Tibial artery (tissue), 4 donors: ENCODE measurements around the gene KANSL1L.

Experiments used
- DNase-seq, 2 donors: peaks; one replicate each; pipeline ENCODE4 v3.0.0-alpha.2; 2019
- H3K27ac ChIP-seq, 2 donors: fragments of 200-600 bp; sonication (generic) in 1 of 2; 1 replicate in 1 of 2; 2 replicates in 1 of 2; pipeline ENCODE4 v1.5.1; 2018 to 2019; ENCODE audit warnings: mild to moderate bottlenecking in 1 of 2
- H3K27me3 ChIP-seq, 2 donors: fragments of 200-600 bp; sonication (generic) in 1 of 2; one replicate each; pipeline versions ENCODE4 v1.5.1 to v1.6.0; 2016 to 2019
- H3K36me3 ChIP-seq, 3 donors: fragments of 200-600 bp; sonication (generic) in 2 of 3; one replicate each; pipeline ENCODE4 v1.5.1; 2016 to 2019; ENCODE audit warnings: mild to moderate bottlenecking in 2 of 3
- H3K4me1 ChIP-seq, 4 donors: fragments of 200-600 bp; sonication (generic) in 2 of 4; 1 replicate in 3 of 4; 2 replicates in 1 of 4; pipeline ENCODE4 v1.5.1; 2016 to 2019
- H3K4me3 ChIP-seq, 2 donors: fragments of 200-600 bp; sonication (generic) in 1 of 2; 1 replicate in 1 of 2; 2 replicates in 1 of 2; pipeline ENCODE4 v1.5.1; 2018 to 2019; ENCODE audit warnings: mild to moderate bottlenecking in 2 of 2
- H3K9me3 ChIP-seq, 3 donors: fragments of 200-600 bp; sonication (generic) in 1 of 3; one replicate each; pipeline ENCODE4 v1.5.1; 2016 to 2019
- CTCF ChIP-seq, 2 experiments: fragments of 200-600 bp in 1 of 2; fragments of 450-650 bp in 1 of 2; IDR thresholded peaks; one replicate each; pipeline ENCODE4 v1.5.1; 2017 to 2019; ENCODE audit warnings: antibody characterized with exemption in 2 of 2, mild to moderate bottlenecking in 1 of 2, moderate library complexity in 1 of 2
- intact Hi-C: fragments of 100-400 bp; cut with DNase I; formaldehyde crosslinking; loops from one replicate; pipeline ENCODE4 v1.15.0; 2023; ENCODE audit warnings: low total_unique reads

Gene KANSL1L

GRCh38 chr2:210203558-210203957, 32.3 kb upstream of the KANSL1L start:
- Histone ChIP-seq H3K4me3 (no peak overlapping the region), H3K27me3 (no peaks in the 10 kb centered on the region), H3K4me1 (peaks cover 0 to 14% (median 0%) of the 10 kb centered on the region in 4 donors), H3K27ac (no peak overlapping the region), H3K9me3 (no peaks in the 10 kb centered on the region), H3K36me3 (peaks cover 12 to 40% (median 24%) of the 10 kb centered on the region in 3 donors)
- DNase-seq, result no peak
- intact Hi-C loops, result loop anchor here (5.0 kb wide), 1 partner anchor 226 kb away; no protein-coding TSS in a partner anchor
- TF ChIP-seq CTCF (IDR thresholded peaks at IDR 0.05), result no peak

- Histone ChIP-seq H3K9me3 (no peaks in the 10 kb centered on the region), H3K4me1 (peaks cover 0 to 14% (median 0%) of the 10 kb centered on the region in 4 donors), H3K27ac (peak overlapping the region in 1 of 2 donors; percentile 18), H3K27me3 (no peaks in the 10 kb centered on the region), H3K36me3 (peaks cover 11 to 38% (median 22%) of the 10 kb centered on the region in 3 donors), H3K4me3 (no peak overlapping the region)
- intact Hi-C loops, result loop anchor here (5.0 kb wide), 1 partner anchor 226 kb away; no protein-coding TSS in a partner anchor
- DNase-seq, result no peak
- no peak for TF ChIP-seq CTCF (IDR thresholded peaks at IDR 0.05)
These were observed 31.9 kb upstream of the KANSL1L start for GRCh38 chr2:210203147-210203546.

- H3K27ac ChIP-seq, result no peak overlapping the region
- no peaks in the 10 kb centered on the region for H3K27me3 ChIP-seq
- peaks cover 0 to 14% (median 0%) of the 10 kb centered on the region in 4 donors for H3K4me1 ChIP-seq
- DNase-seq, result no peak
- no peaks in the 10 kb centered on the region for H3K9me3 ChIP-seq
- H3K4me3 ChIP-seq, result no peak overlapping the region
- peaks cover 0 to 16% (median 11%) of the 10 kb centered on the region in 3 donors for H3K36me3 ChIP-seq
- intact Hi-C loops, result loop anchor here (5.0 kb wide), 2 partner anchors 133 to 223 kb away; no protein-coding TSS in a partner anchor
- no peak for TF ChIP-seq CTCF (IDR thresholded peaks at IDR 0.05)
These were observed 28.6 kb upstream of the KANSL1L start for GRCh38 chr2:210199854-210200253.

GRCh38 chr2:210199186-210199765, 28.1 kb upstream of the KANSL1L start:
- Histone ChIP-seq H3K36me3 (peaks cover 0 to 14% (median 11%) of the 10 kb centered on the region in 3 donors), H3K4me1 (peaks cover 0 to 11% (median 0%) of the 10 kb centered on the region in 4 donors), H3K4me3 (no peak overlapping the region), H3K27me3 (no peaks in the 10 kb centered on the region), H3K27ac (no peak overlapping the region), H3K9me3 (no peaks in the 10 kb centered on the region)
- peak; percentile 35 to 73 for TF ChIP-seq CTCF (IDR thresholded peaks at IDR 0.05)
- intact Hi-C loops, result loop anchor here (5.0 kb wide), 1 partner anchor 132 kb away; no protein-coding TSS in a partner anchor
- DNase-seq, result no peak

GRCh38 chr2:210198326-210198725, 27.1 kb upstream of the KANSL1L start:
- intact Hi-C loops, result loop anchor here (5.0 kb wide), 1 partner anchor 131 kb away; no protein-coding TSS in a partner anchor
- peaks cover 0 to 3% (median 0%) of the 10 kb centered on the region in 4 donors for H3K4me1 ChIP-seq
- H3K27me3 ChIP-seq, result no peaks in the 10 kb centered on the region
- H3K4me3 ChIP-seq, result no peak overlapping the region
- no peak for DNase-seq
- no peak overlapping the region for H3K27ac ChIP-seq
- no peaks in the 10 kb centered on the region for H3K9me3 ChIP-seq
- peaks cover 0 to 23% (median 18%) of the 10 kb centered on the region in 3 donors for H3K36me3 ChIP-seq
- no peak for TF ChIP-seq CTCF (IDR thresholded peaks at IDR 0.05)
